NCI-H2171 (cell line): ENCODE results near the gene CASQ1.
A peak's percentile ranks its signal among the peaks of the same experiment; 100 is the strongest.

ENCODE experiments used
- DNase-seq: peaks from one replicate; lab custom pipeline; 2025; lab: John Stamatoyannopoulos, UW

Gene CASQ1

GRCh38 chr1:160168609-160169369 lies 21.6 kb upstream of the CASQ1 start:
- DNase-seq, result no peak

DNA sequence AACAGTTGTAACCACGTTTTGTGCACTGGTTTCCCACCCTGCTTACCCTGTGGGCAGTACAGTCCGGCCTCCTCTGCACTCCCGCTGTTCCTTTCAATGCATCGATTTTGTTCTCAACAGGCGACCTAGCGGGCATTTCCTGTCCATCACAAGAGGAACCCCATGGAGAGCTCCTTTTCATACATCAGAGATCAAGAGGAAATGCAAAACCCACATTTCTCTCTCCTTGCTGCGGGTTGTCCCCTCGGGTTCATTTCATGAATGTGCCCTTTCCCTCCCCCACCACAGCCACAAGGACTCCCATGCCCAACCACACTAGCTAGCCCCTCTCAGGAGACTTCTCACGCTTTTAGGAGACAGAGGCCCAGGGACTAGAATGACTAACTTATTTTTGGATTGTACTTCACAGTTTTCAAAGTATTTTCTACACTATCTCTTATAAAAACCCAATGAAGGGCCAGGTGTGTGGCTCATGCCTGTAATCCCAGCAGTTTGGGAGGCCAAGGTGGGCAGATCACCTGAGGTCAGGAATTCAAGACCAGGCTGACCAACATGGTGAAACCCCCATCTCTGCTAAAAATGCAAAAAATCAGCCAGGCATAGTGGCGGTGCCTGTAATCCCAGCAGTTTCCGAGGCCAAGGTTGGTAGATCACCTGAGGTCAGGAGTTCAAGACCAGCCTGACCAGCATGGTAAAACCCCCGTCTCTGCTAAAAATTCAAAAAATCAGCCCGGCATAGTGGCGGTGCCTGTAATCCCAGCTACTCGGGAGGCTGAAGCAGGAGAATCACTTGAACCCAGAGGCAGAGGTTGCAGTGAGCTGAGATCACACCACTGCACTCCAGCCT lies 20.6 kb upstream of the CASQ1 start:
- DNase-seq, result no peak

- no peak for DNase-seq
These were observed 19.0 kb upstream of the CASQ1 start for GRCh38 chr1:160171354-160171753.

DNA sequence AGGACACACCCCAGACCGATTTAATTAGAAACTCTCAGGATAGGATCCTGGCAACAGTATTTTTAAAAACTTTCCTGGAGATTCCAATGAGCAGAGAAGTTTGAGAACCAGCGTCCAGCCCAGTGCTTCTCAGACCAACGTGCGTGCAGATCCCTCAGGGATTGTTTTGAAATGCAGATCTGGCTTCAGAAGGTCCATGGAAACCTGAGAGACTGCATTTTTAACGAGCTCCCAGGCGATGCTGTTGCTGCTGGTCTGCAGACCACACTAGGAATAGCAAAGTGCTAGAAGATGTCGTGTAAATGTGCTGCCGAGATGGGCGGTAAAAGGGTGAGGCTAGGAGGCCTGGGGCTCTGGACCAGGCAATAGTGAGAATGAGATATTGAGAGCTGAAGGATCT lies 18.4 kb upstream of the CASQ1 start:
- DNase-seq, result no peak

DNA sequence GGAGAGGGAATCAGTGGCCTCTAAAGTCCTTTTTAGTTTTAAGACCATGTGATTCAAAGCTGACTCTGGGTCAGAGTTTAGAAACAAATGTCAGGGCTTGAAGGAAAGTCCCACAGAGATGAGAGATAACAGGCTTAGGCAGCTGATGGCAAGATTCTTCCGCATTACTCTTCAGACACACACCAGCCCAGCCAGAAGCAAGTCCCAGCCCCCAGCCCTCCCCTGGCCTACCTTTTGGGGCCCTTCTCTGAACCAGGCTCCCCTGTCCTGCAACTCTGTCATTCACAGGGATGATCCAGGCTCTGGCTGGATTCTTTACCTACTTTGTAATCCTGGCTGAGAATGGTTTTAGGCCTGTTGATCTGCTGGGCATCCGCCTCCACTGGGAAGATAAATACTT lies 13.1 kb upstream of the CASQ1 start:
- DNase-seq, result no peak

DNA sequence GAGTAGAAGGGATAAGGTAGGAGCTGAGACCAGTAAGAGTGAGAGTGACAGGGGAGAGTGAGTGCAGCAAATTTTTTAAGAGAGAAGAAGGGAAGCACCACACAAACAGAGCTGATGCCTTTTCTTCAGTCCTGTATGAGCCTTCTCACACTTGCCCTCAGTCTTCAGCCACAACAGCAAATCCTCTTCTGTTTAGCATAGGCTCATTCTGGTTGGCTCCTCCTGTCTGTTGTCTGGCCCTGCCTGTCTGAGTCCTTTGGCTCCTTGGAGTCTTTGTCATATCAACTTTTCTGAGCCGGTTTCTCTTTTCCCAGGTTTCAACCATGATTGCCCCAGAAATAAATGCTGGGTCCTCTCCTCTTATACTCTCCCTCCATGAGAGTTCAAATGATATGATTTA lies 12.7 kb upstream of the CASQ1 start:
- no peak for DNase-seq

DNA sequence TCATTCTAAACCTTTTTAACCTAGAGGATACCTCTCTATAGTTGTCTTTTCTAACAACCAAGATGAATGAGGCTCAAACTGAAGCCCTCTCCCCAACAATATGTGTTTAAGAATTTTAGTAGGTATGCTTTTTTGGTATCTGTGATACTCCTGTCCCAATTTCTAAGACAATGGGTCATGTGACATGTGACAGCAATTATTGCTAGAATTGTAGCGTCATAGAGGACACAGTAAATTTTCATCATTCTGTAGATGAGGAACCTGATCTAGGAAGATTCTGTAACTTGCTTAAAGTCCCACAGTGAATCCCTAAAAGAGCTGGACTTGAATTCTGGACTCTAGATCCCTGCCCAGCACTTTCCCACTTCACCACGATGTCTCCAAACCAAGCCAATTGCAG lies 11.6 kb upstream of the CASQ1 start:
- DNase-seq, result no peak

GRCh38 chr1:160179336-160179735 lies 11.0 kb upstream of the CASQ1 start:
- DNase-seq, result no peak

DNA sequence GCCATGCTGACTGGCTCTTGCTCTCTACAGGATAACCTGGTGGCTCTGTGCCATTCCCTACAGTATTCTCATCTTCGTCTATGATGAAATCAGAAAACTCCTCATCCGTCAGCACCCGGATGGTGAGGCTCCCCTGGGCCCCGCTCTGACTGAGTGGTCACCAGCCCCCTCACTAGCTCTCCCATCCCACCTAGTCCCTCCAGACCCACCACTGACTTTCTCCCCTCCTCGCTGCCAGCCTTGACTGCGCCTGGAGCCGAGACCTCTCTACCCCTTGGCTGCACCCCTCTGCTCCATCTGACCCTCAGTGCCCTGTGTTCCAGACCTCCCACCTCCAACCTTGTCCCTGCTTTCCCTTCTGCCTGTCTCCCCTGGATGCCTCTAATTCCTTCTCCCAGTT lies 4.1 kb upstream of the CASQ1 start:
- DNase-seq, result no peak

DNA sequence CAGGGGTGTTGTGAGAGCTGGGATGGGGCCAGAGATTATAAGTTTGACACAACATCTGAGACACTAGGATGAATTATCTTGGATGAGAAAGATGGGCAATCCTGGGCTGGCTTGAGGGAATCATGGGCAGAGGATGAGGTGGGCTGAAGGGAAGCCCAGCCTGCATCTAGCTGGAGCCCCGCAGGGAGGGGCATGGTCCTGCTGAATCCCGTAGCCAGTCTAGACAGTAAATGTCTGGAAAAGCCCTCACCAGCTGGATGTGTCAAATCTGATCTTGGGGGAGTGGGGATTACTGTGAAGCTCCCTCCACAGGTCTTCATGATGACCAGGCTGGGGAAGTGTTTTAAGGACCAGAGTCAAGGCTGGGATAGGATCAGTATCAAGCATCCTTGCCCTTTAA lies 3.6 kb upstream of the CASQ1 start:
- no peak for DNase-seq

- DNase-seq, result no peak
These were observed 3.0 kb upstream of the CASQ1 start for GRCh38 chr1:160187407-160187806.

GRCh38 chr1:160188341-160188740 lies 2.0 kb upstream of the CASQ1 start:
- no peak for DNase-seq

- DNase-seq, result no peak
These were observed 1.4 kb downstream of the CASQ1 start for GRCh38 chr1:160191756-160192155.

GRCh38 chr1:160192234-160192633 lies 1.9 kb downstream of the CASQ1 start:
- DNase-seq, result no peak

DNA sequence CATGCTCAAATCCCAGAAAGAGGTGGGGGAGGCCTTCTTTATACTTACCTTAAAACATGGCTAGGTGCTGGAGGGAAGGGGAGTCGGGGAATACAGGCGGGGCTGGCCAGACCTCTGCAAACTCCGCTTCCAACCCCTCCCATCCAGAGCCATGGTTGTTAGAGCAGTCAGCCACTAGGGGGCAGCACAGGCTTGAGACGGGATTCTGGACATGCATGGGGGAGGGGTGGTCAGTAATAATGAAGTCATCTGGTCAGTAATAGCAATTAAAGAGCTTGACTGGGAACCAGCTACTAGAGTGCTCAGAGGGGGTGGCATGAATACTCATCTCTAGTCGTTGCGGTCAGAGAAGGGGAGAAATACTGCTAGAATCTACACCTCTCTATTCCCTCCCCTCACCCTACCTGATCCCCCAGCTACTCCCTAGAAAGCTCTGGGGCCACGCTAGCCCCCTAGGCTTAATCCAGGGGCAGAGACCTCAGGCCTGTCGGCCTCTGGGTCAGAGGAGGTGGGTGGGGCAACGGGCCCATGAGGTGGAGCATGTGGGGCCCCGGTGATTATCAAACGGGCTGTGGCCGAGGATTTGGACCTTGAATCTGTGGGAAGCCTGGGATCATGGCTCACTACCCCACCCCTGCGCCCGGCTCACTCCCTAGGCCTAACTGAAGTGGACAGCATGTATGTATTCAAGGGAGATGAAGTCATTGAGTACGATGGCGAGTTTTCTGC lies 2.9 kb downstream of the CASQ1 start:
- DNase-seq, result peak; percentile 44

DNA sequence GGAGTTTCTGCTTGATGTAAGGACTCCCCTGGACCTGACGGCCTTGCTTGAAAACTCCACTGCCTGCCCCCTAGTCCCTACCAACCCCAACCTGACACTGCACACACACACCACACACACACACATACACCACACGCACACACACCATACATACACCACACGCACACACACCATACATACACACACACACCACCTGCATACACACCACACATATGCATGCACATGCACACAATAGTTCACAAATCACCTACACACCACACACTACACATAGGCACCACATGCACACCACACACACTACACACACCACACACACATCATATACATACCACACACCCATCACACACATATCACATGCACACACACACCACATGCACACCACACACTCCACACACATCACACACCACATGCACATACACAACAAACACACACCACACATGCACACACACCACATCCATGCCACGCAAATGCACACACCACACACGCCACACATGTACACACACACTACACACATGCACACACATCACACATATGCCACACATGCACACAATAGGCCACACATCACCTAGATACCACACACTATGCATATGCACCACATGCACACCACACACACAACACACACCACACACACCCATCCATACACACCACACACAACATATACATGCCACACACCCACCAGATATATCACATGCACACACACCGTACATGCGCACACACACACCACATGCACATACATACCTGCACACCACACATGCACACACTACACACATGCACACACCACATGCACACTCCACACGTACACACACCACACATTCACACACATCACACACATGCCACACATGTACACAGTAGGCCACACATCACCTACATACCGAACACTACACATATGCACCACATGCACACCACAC lies 3.7 kb downstream of the CASQ1 start:
- DNase-seq, result no peak

- DNase-seq, result no peak
These were observed 4.3 kb downstream of the CASQ1 start for GRCh38 chr1:160194737-160195059.

DNA sequence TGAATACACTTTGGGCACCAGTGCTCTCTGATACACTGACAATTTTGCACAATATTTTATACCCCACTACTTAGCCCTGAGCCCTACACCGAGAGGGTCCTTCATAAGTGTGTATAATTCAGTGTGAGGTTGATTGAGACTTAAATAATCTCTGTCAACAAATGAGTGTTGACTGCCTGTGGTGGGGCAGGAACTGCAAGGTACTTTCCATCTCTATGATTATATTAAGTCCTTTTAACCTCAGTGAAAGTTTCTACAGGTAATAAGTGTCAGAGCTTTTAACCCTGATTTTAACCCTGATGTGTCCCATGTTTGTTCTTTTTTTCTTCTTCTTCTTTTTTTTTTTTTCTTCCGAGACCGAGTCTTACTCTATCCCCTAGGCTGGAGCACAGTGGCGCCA lies 5.8 kb downstream of the CASQ1 start:
- DNase-seq, result no peak

GRCh38 chr1:160197231-160197630 lies 6.9 kb downstream of the CASQ1 start:
- no peak for DNase-seq

DNA sequence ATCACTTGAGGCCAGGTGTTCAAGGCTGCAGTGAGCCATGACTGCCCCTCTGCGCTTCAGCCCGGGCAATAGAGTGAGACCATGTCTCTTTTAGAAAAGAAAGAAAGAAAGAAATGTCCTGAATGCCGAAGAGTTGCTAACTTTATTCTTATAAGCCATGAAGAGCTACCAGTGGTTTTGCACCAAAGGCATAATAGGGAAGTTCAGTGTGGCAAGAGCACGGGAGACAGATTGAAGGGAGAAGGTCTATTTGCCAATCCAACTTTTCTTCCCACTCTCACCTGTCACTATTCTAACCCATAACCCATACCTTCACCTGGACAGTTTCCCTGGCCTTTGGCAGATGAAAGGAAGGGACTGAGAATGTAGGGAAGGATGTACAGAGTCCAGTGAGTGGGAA lies 10.4 kb downstream of the CASQ1 start:
- DNase-seq, result no peak

GRCh38 chr1:160204526-160205241 lies 14.3 kb downstream of the CASQ1 start:
- no peak for DNase-seq
